ENCODE data around the gene ITGA7. TPM values are rescaled to one million over a fixed set of nuclear protein-coding genes. Genes with fewer than 3 reads are reported as not detected.

ITGA7 gene
- total RNA-seq, 1 experiment from 2014 or later, result 2.1 TPM

DNA sequence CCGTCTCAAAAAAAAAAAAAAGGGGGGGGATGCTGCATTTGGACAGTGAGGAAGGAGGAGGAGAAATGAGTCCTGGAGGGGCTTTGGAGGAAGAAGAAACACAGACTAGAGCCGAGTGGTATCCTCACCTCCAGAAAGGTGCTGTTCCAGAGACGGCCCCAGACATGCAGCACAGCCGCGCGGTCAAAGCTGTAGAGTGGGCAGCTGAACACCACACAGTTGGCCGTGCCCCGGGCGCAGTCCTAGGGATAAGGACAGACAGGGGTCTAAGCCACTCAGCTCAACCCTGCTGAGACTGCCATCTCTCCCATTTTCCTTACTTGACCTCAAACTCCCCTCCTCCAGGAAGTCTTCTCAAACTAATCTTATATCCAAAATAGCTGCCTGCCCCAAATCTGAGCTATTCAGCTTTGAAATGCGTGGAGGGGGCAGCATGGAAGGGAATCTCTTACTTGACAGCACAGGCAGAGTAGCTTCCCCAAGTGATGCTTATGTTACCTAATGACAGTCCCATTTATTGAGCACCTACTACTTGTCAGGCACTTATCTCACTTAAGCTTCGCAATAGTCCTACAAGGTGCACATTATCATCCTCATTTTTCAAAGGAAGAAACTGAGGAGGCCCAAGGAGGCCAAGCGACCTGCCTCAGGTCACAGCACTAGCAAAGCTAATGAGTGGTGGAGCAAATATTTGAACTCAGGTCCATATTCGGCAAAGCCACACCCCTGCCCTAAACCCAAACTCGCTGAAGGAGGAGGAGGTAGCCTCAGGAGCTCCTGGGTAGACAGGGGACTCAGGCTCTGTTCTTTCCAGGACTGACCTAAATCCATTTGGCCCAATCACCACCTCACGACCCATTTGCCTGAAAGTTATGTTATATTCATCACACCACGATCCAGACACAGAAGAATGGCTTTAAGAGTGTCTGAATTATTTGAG is 18.7 kb downstream of the ITGA7 start:
- H3K27ac Mint-ChIP-seq (ENCODE audit: low read depth, unreplicated experiment), result no peak overlapping the region
- intact Hi-C loops (cut with micrococcal nuclease), result no loop called here
- TF ChIP-seq, protein P1, sequence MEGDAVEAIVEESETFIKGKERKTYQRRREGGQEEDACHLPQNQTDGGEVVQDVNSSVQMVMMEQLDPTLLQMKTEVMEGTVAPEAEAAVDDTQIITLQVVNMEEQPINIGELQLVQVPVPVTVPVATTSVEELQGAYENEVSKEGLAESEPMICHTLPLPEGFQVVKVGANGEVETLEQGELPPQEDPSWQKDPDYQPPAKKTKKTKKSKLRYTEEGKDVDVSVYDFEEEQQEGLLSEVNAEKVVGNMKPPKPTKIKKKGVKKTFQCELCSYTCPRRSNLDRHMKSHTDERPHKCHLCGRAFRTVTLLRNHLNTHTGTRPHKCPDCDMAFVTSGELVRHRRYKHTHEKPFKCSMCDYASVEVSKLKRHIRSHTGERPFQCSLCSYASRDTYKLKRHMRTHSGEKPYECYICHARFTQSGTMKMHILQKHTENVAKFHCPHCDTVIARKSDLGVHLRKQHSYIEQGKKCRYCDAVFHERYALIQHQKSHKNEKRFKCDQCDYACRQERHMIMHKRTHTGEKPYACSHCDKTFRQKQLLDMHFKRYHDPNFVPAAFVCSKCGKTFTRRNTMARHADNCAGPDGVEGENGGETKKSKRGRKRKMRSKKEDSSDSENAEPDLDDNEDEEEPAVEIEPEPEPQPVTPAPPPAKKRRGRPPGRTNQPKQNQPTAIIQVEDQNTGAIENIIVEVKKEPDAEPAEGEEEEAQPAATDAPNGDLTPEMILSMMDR (IDR thresholded peaks at IDR 0.05; ENCODE audit: unreplicated experiment), result no peak
- POLR2A ChIA-PET, result interaction anchor here (0.8 kb wide), 1 partner anchor 16 kb away, joined by 3 read pairs; no protein-coding TSS in a partner anchor
- H3K36me3 Mint-ChIP-seq (ENCODE audit: insufficient read depth, unreplicated experiment), result no peaks in the 10 kb centered on the region
- CTCF ChIA-PET, result interaction anchor here (0.6 kb wide), 1 partner anchor 21 kb away, joined by 3 read pairs; no protein-coding TSS in a partner anchor
- H3K4me1 Mint-ChIP-seq (ENCODE audit: insufficient read depth, unreplicated experiment), result no peaks in the 10 kb centered on the region
- no peaks in the 10 kb centered on the region for H3K9me3 Mint-ChIP-seq (ENCODE audit: unreplicated experiment)
- BruUV-seq (replicated peaks), result no TSS peak
- H3K27me3 Mint-ChIP-seq (ENCODE audit: insufficient read depth, unreplicated experiment), result peaks cover 29% of the 10 kb centered on the region
- no peak for DNase-seq (ENCODE audit: unreplicated experiment)
- no peak overlapping the region for H3K4me3 Mint-ChIP-seq (ENCODE audit: unreplicated experiment)

DNA sequence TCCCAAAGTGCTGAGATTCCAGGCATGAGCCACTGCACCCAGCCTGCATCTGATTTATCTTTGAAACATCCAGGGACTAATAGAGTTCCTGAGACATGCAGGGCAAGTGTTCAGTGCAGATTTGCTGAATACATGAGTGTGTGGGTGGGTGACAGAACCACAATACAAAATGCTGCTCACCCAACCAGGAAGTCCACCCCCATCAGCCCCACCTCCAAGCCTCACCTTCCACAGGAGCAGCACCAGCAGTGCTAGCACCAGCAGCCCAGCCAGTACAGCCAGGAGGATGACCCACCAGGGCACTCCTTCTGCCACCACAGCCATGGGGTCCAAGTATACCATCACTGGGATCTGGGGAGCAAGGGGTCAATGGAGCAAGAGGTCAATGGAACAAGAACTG is 20.0 kb downstream of the ITGA7 start:
- intact Hi-C loops (cut with micrococcal nuclease), result no loop called here
- H3K9me3 Mint-ChIP-seq (ENCODE audit: unreplicated experiment), result no peaks in the 10 kb centered on the region
- H3K36me3 Mint-ChIP-seq (ENCODE audit: insufficient read depth, unreplicated experiment), result no peaks in the 10 kb centered on the region
- ChIA-PET POLR2A (no interaction called here), CTCF (interaction anchor here (0.7 kb wide), 1 partner anchor 22 kb away, joined by 3 read pairs; no protein-coding TSS in a partner anchor)
- no peak overlapping the region for H3K4me3 Mint-ChIP-seq (ENCODE audit: unreplicated experiment)
- DNase-seq (ENCODE audit: unreplicated experiment), result no peak
- BruUV-seq (replicated peaks), result no TSS peak
- H3K4me1 Mint-ChIP-seq (ENCODE audit: insufficient read depth, unreplicated experiment), result no peaks in the 10 kb centered on the region
- TF ChIP-seq, protein P1 (IDR thresholded peaks at IDR 0.05; ENCODE audit: unreplicated experiment), result no peak
- no peak overlapping the region for H3K27ac Mint-ChIP-seq (ENCODE audit: low read depth, unreplicated experiment)
- peaks cover 35% of the 10 kb centered on the region for H3K27me3 Mint-ChIP-seq (ENCODE audit: insufficient read depth, unreplicated experiment)

DNA sequence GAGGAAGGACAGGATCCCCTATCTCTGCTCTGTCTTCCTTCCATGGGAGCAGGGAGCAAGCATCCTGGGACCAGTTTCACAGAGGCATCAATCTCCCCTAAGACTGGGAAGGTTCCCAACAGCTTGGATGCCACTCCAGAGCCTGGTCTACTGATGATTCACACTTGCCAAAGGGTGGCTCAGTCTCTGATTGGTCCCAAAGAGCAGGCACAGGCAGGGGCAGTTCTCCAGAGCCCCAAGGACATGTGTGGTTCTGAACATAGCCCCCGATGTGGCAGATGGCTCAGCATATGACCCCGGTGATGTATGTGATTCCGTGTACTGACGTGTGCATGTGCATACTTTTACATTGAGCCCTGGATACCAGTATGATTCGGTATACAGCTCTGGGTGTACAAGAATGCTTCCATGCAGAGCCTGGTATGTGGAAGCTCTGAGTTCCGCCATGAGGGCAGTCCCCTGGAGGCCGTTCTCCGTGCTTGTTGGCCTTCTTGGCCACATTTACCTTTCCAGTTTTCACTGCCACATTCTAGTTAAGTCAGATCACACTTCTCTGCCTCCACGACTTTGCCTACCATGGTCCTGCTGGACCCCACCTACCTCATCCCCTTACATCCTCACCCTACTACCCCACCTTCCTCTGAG is 21.2 kb downstream of the ITGA7 start:
- ChIA-PET POLR2A (no interaction called here), CTCF (no interaction called here)
- no peak for DNase-seq (ENCODE audit: unreplicated experiment)
- BruUV-seq (replicated peaks), result no TSS peak
- TF ChIP-seq, protein P1 (IDR thresholded peaks at IDR 0.05; ENCODE audit: unreplicated experiment), result no peak
- H3K27me3 Mint-ChIP-seq (ENCODE audit: insufficient read depth, unreplicated experiment), result peaks cover 40% of the 10 kb centered on the region
- H3K36me3 Mint-ChIP-seq (ENCODE audit: insufficient read depth, unreplicated experiment), result no peaks in the 10 kb centered on the region
- H3K4me3 Mint-ChIP-seq (ENCODE audit: unreplicated experiment), result no peak overlapping the region
- H3K27ac Mint-ChIP-seq (ENCODE audit: low read depth, unreplicated experiment), result no peak overlapping the region
- intact Hi-C loops (cut with micrococcal nuclease), result no loop called here
- peaks cover 4% of the 10 kb centered on the region for H3K4me1 Mint-ChIP-seq (ENCODE audit: insufficient read depth, unreplicated experiment)
- no peaks in the 10 kb centered on the region for H3K9me3 Mint-ChIP-seq (ENCODE audit: unreplicated experiment)

DNA sequence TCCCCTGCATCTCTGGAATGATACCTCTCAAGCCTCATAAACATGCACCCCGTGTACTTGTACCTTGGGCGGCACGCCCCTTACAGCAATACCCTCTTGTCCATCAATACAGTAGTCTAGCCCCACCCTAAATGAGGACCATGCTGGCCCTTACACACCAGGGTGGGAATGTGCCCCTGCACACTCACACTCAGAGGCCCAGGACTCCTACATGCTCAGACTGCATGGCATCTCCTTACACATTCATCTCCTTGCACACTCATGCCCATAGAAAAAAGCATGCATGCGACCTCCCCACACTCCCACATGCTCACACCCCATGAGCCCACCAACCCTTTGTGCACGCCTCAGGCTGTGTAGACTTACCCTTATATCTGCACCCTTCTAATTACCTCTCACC is 22.0 kb downstream of the ITGA7 start:
- H3K27me3 Mint-ChIP-seq (ENCODE audit: insufficient read depth, unreplicated experiment), result peaks cover 40% of the 10 kb centered on the region
- peaks cover 9% of the 10 kb centered on the region for H3K4me1 Mint-ChIP-seq (ENCODE audit: insufficient read depth, unreplicated experiment)
- no peaks in the 10 kb centered on the region for H3K36me3 Mint-ChIP-seq (ENCODE audit: insufficient read depth, unreplicated experiment)
- POLR2A ChIA-PET, result no interaction called here
- H3K4me3 Mint-ChIP-seq (ENCODE audit: unreplicated experiment), result no peak overlapping the region
- H3K27ac Mint-ChIP-seq (ENCODE audit: low read depth, unreplicated experiment), result no peak overlapping the region
- CTCF ChIA-PET, result no interaction called here
- TF ChIP-seq, protein P1 (IDR thresholded peaks at IDR 0.05; ENCODE audit: unreplicated experiment), result no peak
- H3K9me3 Mint-ChIP-seq (ENCODE audit: unreplicated experiment), result no peaks in the 10 kb centered on the region
- DNase-seq (ENCODE audit: unreplicated experiment), result no peak
- BruUV-seq (replicated peaks), result no TSS peak
- intact Hi-C loops (cut with micrococcal nuclease), result no loop called here

Measured in MCF 10A (cell line).